ENCODE measurements around the gene CALU.

The CALU gene

GRCh38 chr7:128790315-128791041 is 51.3 kb downstream of the CALU start:
- peak overlapping the region; percentile 70 to 77 for H3K4me3 ChIP-seq (replicated peaks in 1 of 2; ENCODE audit: low read depth in 2 of 2, low read length in 2 of 2)
- no peak for DNase-seq (ENCODE audit: low read depth in 2 of 2)
- TF ChIP-seq CTCF (IDR thresholded peaks at IDR 0.05; ENCODE audit: low read depth, low read length) = no peak

GRCh38 chr7:128791121-128791971 is 52.2 kb downstream of the CALU start, which contains the start of gene CCDC136:
Gene CCDC136, plus strand, starts transcription at chr7:128791968. Its CDS starts 444 bp downstream, at chr7:128792412.
- H3K4me3 ChIP-seq (replicated peaks in 1 of 2; ENCODE audit: low read depth in 2 of 2, low read length in 2 of 2) = peak within 1 kb of the TSS; percentile 70 to 77
- TF ChIP-seq CTCF (IDR thresholded peaks at IDR 0.05; ENCODE audit: low read depth, low read length) = no peak
- peak; percentile 38 to 50 for DNase-seq (ENCODE audit: low read depth in 2 of 2)

GRCh38 chr7:128791972-128792327 is 52.8 kb downstream of the CALU start:
- H3K4me3 ChIP-seq (replicated peaks in 1 of 2; ENCODE audit: low read depth in 2 of 2, low read length in 2 of 2) = peak overlapping the region; percentile 70 to 75
- DNase-seq (ENCODE audit: low read depth in 2 of 2) = no peak
- TF ChIP-seq CTCF (IDR thresholded peaks at IDR 0.05; ENCODE audit: low read depth, low read length) = no peak

GRCh38 chr7:128792471-128793180 is 53.5 kb downstream of the CALU start:
- no peak for TF ChIP-seq CTCF (IDR thresholded peaks at IDR 0.05; ENCODE audit: low read depth, low read length)
- no peak overlapping the region for H3K4me3 ChIP-seq (replicated peaks in 1 of 2; ENCODE audit: low read depth in 2 of 2, low read length in 2 of 2)
- DNase-seq (ENCODE audit: low read depth in 2 of 2) = no peak

GRCh38 chr7:128793181-128793547 is 54.0 kb downstream of the CALU start:
- DNase-seq (ENCODE audit: low read depth in 2 of 2) = no peak
- no peak overlapping the region for H3K4me3 ChIP-seq (replicated peaks in 1 of 2; ENCODE audit: low read depth in 2 of 2, low read length in 2 of 2)
- TF ChIP-seq CTCF (IDR thresholded peaks at IDR 0.05; ENCODE audit: low read depth, low read length) = no peak

GRCh38 chr7:128794020-128794419 is 54.9 kb downstream of the CALU start:
- H3K4me3 ChIP-seq (replicated peaks in 1 of 2; ENCODE audit: low read depth in 2 of 2, low read length in 2 of 2) = no peak overlapping the region
- no peak for DNase-seq (ENCODE audit: low read depth in 2 of 2)
- no peak for TF ChIP-seq CTCF (IDR thresholded peaks at IDR 0.05; ENCODE audit: low read depth, low read length)
